GM19043 (cell line): ENCODE measurements around the gene MOB3B.
A peak's percentile ranks its signal among the peaks of the same experiment; 100 is the strongest.

Experiments used
- ATAC-seq: cut with Tn5 transposase; IDR thresholded peaks from one replicate; pipeline ENCODE4 v1.9.1; 2021; ENCODE audit warnings: low read depth; ENCODE audit not compliant: unreplicated experiment

Gene MOB3B

GRCh38 chr9:27372615-27373014 lies 157.0 kb downstream of the MOB3B start:
- ATAC-seq: no peak

- ATAC-seq: no peak
Observed at GRCh38 chr9:27371382-27371781, 158.2 kb downstream of the MOB3B start.

GRCh38 chr9:27369591-27369990 lies 160.0 kb downstream of the MOB3B start:
- no peak for ATAC-seq

- no peak for ATAC-seq
Observed at GRCh38 chr9:27368316-27368985, 161.2 kb downstream of the MOB3B start.

- no peak for ATAC-seq
Observed at GRCh38 chr9:27367921-27368315, 161.7 kb downstream of the MOB3B start.

- peak; percentile 68 for ATAC-seq
Observed at GRCh38 chr9:27367175-27367798, 162.3 kb downstream of the MOB3B start.

GRCh38 chr9:27365707-27366376 lies 163.8 kb downstream of the MOB3B start:
- peak; percentile 76 for ATAC-seq

- no peak for ATAC-seq
Observed at GRCh38 chr9:27362447-27363210, 167.0 kb downstream of the MOB3B start.

GRCh38 chr9:27361492-27361891 lies 168.1 kb downstream of the MOB3B start:
- no peak for ATAC-seq

- ATAC-seq: no peak
Observed at GRCh38 chr9:27359763-27360162, 169.9 kb downstream of the MOB3B start.

- ATAC-seq: no peak
Observed at GRCh38 chr9:27358007-27358406, 171.6 kb downstream of the MOB3B start.

GRCh38 chr9:27356446-27356845 lies 173.2 kb downstream of the MOB3B start:
- ATAC-seq: no peak

- no peak for ATAC-seq
Observed at GRCh38 chr9:27355166-27355565, 174.4 kb downstream of the MOB3B start.

- peak; percentile 81 for ATAC-seq
Observed at GRCh38 chr9:27353474-27354229, 176.0 kb downstream of the MOB3B start.

- ATAC-seq: no peak
Observed at GRCh38 chr9:27353166-27353473, 176.5 kb downstream of the MOB3B start.

GRCh38 chr9:27352457-27353165 lies 177.0 kb downstream of the MOB3B start:
- no peak for ATAC-seq

- ATAC-seq: no peak
Observed at GRCh38 chr9:27351438-27351837, 178.2 kb downstream of the MOB3B start.

- ATAC-seq: no peak
Observed at GRCh38 chr9:27350382-27350976, 179.1 kb downstream of the MOB3B start.

GRCh38 chr9:27349698-27350080 lies 179.9 kb downstream of the MOB3B start:
- no peak for ATAC-seq
